Thyroid gland (tissue), 4 donors: ENCODE data around the gene CACNA1D.

ENCODE experiments used
- CTCF ChIP-seq, 6 experiments: fragments of 200-600 bp in 3 of 6; fragments of 450-650 bp in 3 of 6; sonication (generic) in 3 of 6; IDR thresholded peaks; one replicate each; pipeline ENCODE4 v1.5.1; 2016 to 2019; ENCODE audit warnings: antibody characterized with exemption in 6 of 6, mild to moderate bottlenecking in 2 of 6, inconsistent platforms in 1 of 6, moderate library complexity in 1 of 6
- POLR2A ChIP-seq, 2 donors: fragments of 450-650 bp; IDR thresholded peaks; one replicate each; pipeline ENCODE4 v1.6.1; 2017; ENCODE audit warnings: antibody characterized with exemption in 2 of 2, mild to moderate bottlenecking in 2 of 2, moderate library complexity in 1 of 2

GRCh38 chr3:53833053-53833645 is 338.7 kb downstream of the CACNA1D start:
- TF ChIP-seq POLR2A (IDR thresholded peaks at IDR 0.05) = no peak
- TF ChIP-seq CTCF (IDR thresholded peaks at IDR 0.05) = no peak
